Body of pancreas (tissue), 4 donors: Measurements from ENCODE around the gene USP51.

Experiments
- CTCF ChIP-seq, 7 experiments: fragments of 450-650 bp in 4 of 7; fragments of 200-600 bp in 3 of 7; sonication (generic) in 3 of 7; IDR thresholded peaks; one replicate each; pipeline ENCODE4 v1.5.1; 2016 to 2019; ENCODE audit warnings: antibody characterized with exemption in 7 of 7
- POLR2A ChIP-seq, 3 donors: fragments of 450-650 bp; IDR thresholded peaks; one replicate each; pipeline ENCODE4 v1.6.1; 2016; ENCODE audit warnings: antibody characterized with exemption in 3 of 3, mild to moderate bottlenecking in 2 of 3

- TF ChIP-seq CTCF (IDR thresholded peaks at IDR 0.05) (peak in 1 of 7 experiments; percentile 1), POLR2A (IDR thresholded peaks at IDR 0.05) (peak in 2 of 3 donors; percentile 21 to 47)
Observed at GRCh38 chrX:55488593-55489313, 895 bp downstream of the USP51 start.
